Measurements from ENCODE around the gene DNM3. TPM values are rescaled to one million over a fixed set of nuclear protein-coding genes. Genes with fewer than 3 reads are reported as not detected.

The DNM3 gene
- total RNA-seq, 6 donors from 2014 or later, result 7.1 to 30.4 (median 10.3) TPM

DNA sequence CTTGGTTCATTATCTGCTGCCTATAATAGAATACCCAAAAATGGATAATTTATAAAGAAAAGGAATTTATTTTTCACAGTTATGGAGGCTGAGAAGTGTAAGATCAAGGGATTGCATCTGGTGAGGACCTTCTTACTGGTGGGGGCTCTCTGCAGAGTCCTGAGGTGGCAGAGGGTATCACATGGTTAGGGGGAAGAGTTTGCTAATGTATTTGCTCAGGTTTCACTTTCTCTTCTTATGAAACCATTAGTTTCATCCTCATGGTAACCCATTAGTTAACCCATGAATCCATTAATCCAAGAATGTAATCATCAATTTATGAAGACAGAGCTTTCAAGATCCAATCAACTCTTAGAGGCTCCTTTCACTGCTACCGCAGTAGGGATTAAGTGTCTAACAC is 120.6 kb downstream of the DNM3 start:
- Histone ChIP-seq H3K9me3 (no peaks in the 10 kb centered on the region), H3K27ac (no peak overlapping the region), H3K36me3 (no peaks in the 10 kb centered on the region), H3K4me3 (no peak overlapping the region), H3K4me1 (peaks cover 0 to 3% (median 0%) of the 10 kb centered on the region in 4 donors), H3K27me3 (no peaks in the 10 kb centered on the region)
- TF ChIP-seq, protein P1, sequence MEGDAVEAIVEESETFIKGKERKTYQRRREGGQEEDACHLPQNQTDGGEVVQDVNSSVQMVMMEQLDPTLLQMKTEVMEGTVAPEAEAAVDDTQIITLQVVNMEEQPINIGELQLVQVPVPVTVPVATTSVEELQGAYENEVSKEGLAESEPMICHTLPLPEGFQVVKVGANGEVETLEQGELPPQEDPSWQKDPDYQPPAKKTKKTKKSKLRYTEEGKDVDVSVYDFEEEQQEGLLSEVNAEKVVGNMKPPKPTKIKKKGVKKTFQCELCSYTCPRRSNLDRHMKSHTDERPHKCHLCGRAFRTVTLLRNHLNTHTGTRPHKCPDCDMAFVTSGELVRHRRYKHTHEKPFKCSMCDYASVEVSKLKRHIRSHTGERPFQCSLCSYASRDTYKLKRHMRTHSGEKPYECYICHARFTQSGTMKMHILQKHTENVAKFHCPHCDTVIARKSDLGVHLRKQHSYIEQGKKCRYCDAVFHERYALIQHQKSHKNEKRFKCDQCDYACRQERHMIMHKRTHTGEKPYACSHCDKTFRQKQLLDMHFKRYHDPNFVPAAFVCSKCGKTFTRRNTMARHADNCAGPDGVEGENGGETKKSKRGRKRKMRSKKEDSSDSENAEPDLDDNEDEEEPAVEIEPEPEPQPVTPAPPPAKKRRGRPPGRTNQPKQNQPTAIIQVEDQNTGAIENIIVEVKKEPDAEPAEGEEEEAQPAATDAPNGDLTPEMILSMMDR (IDR thresholded peaks at IDR 0.05), result no peak
- TF ChIP-seq EP300 (IDR thresholded peaks at IDR 0.05), result no peak
- TF ChIP-seq POLR2AphosphoS5 (IDR thresholded peaks at IDR 0.05), result no peak
- no peak for TF ChIP-seq POLR2A (IDR thresholded peaks at IDR 0.05)
- 100% methylated on average over 1 of the region's 1 CpG for WGBS, 2 donors
- DNase-seq, result no peak
- ATAC-seq (ENCODE audit: low FRiP score in 2 of 2), result no peak

DNA sequence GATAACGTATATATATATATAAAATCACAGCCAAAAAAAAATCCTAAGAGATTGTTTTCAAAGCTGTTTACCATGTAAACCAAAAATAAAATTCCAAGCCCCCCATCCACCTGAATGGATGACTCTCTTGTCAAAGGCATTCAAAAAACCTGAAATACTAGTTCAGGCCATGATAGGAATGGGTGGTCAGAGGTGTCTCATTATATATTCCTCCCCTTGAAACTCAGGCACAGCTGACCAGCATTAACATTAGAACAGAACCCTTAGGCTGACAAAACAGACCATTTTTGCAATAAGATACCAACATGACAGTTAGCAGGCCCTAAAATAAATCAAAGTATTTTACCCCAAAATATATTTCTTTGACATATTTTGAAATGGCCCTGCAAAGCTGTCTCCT is 122.5 kb downstream of the DNM3 start:
- Histone ChIP-seq H3K4me1 (peaks cover 0 to 3% (median 0%) of the 10 kb centered on the region in 4 donors), H3K27me3 (no peaks in the 10 kb centered on the region), H3K4me3 (no peak overlapping the region), H3K27ac (no peak overlapping the region), H3K9me3 (no peaks in the 10 kb centered on the region), H3K36me3 (no peaks in the 10 kb centered on the region)
- no peak for TF ChIP-seq POLR2AphosphoS5 (IDR thresholded peaks at IDR 0.05)
- no peak for TF ChIP-seq EP300 (IDR thresholded peaks at IDR 0.05)
- TF ChIP-seq POLR2A (IDR thresholded peaks at IDR 0.05), result no peak
- TF ChIP-seq, protein P1 (IDR thresholded peaks at IDR 0.05), result no peak
- DNase-seq (no peak), ATAC-seq (ENCODE audit: low FRiP score in 2 of 2) (no peak)
- 91 to 94% methylated on average over 1 of the region's 1 CpG for WGBS, 2 donors

DNA sequence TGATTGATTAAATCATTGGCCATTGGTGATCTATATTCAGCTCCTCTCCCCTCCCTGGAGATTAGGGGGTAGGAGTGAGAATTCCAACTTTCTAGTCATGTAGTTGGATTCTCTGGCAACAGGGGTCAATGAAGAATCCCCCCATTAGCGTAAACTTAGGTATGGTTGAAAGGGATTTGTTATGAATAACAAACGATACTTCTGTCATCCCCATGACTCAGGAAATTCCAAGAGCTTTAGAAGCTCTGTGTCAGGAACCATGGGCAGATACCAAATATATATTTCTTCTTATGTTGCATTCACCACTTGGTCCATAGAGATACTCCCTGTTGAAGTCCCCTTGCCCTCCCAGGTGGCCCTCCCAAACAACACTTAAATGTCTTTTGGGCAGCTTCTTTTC is 124.5 kb downstream of the DNM3 start:
- DNase-seq (no peak), ATAC-seq (ENCODE audit: low FRiP score in 2 of 2) (no peak)
- no peaks in the 10 kb centered on the region for H3K9me3 ChIP-seq
- no peak for TF ChIP-seq EP300 (IDR thresholded peaks at IDR 0.05)
- TF ChIP-seq POLR2AphosphoS5 (IDR thresholded peaks at IDR 0.05), result no peak
- TF ChIP-seq, protein P1 (IDR thresholded peaks at IDR 0.05), result no peak
- no peak for TF ChIP-seq POLR2A (IDR thresholded peaks at IDR 0.05)
- H3K4me3 ChIP-seq, result no peak overlapping the region
- H3K4me1 ChIP-seq, result peaks cover 0 to 3% (median 0%) of the 10 kb centered on the region in 4 donors
- H3K36me3 ChIP-seq, result no peaks in the 10 kb centered on the region
- H3K27me3 ChIP-seq, result no peaks in the 10 kb centered on the region
- 91% methylated on average over 2 of the region's 2 CpGs for WGBS, 2 donors
- no peak overlapping the region for H3K27ac ChIP-seq

DNA sequence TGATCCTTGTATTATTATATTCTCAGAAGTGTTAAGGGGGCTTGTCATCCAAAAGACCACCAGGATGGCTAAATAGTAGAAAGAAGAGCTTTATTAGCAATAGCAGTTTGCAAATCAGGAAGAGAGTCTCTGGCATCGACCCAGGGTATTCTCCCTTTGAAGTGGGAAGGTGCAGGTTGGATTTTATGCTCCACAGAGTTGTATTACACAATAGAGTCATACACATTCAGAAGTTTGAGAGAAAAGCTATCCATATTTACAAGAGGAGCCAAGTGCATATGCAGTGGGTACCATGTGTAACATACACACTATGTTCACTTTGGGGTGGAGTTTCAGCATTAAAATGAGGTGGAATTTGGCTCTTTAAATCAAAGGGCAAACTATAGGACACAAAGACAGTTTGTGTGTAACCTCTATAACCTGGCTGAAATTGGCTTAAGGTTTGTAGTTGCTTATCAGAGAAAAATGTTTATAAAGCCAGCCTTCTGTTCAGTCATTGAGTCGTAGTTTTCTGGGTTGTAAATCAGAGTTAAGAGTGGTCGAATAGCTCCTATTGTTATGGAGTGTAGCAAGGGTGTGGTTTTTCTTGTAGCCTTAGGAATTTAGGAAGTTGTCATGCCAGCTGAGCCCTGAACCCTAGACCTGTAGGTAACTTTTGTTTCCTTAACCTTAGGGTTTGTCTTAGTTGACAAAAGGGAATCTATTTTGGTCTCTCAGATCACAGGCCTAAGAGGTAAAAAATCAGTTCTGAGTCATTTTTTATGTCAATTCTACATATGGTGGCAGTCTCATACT is 125.3 kb downstream of the DNM3 start:
- Histone ChIP-seq H3K4me3 (no peak overlapping the region), H3K4me1 (peaks cover 0 to 3% (median 0%) of the 10 kb centered on the region in 4 donors), H3K27ac (no peak overlapping the region), H3K27me3 (no peaks in the 10 kb centered on the region), H3K36me3 (no peaks in the 10 kb centered on the region), H3K9me3 (no peaks in the 10 kb centered on the region)
- TF ChIP-seq, protein P1 (IDR thresholded peaks at IDR 0.05), result no peak
- TF ChIP-seq POLR2A (IDR thresholded peaks at IDR 0.05) (no peak), EP300 (IDR thresholded peaks at IDR 0.05) (no peak), POLR2AphosphoS5 (IDR thresholded peaks at IDR 0.05) (no peak)
- ATAC-seq (ENCODE audit: low FRiP score in 2 of 2) (no peak), DNase-seq (no peak)
- 39 to 44% methylated on average over 3 of the region's 3 CpGs for WGBS, 2 donors

DNA sequence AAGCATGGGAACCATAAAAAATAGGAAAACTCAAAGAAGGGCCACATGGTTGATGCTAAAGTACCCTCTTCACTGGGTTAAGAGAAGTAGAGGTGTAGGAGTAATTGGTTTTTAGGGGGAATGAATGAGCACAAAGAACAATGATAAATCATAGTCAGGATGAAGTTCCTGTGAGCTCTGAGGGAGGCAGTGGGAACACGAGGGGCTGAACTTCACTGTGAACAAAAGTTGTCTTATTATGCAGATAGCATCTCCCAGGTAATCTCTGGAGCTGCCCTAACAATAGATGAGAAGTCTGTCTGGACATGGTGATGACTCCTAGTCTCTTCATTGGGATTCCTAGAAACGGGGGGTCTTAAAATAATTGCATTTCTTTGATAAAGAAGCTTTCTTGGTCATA is 127.9 kb downstream of the DNM3 start:
- H3K27ac ChIP-seq, result no peak overlapping the region
- no peak overlapping the region for H3K4me3 ChIP-seq
- no peaks in the 10 kb centered on the region for H3K9me3 ChIP-seq
- no peak for TF ChIP-seq POLR2AphosphoS5 (IDR thresholded peaks at IDR 0.05)
- no peak for TF ChIP-seq POLR2A (IDR thresholded peaks at IDR 0.05)
- TF ChIP-seq EP300 (IDR thresholded peaks at IDR 0.05), result no peak
- TF ChIP-seq, protein P1 (IDR thresholded peaks at IDR 0.05), result no peak
- H3K4me1 ChIP-seq, result peaks cover 0 to 3% (median 0%) of the 10 kb centered on the region in 4 donors
- no peak for DNase-seq
- no peak for ATAC-seq (ENCODE audit: low FRiP score in 2 of 2)
- no peaks in the 10 kb centered on the region for H3K36me3 ChIP-seq
- H3K27me3 ChIP-seq, result no peaks in the 10 kb centered on the region
- WGBS, 2 donors, result 48 to 58% methylated on average over 2 of the region's 2 CpGs
